GM21360 (cell line): ENCODE results near the gene BTBD19.

Experiments used
- ATAC-seq: cut with Tn5 transposase; IDR thresholded peaks from one replicate; pipeline ENCODE4 v1.9.1; 2021; ENCODE audit warnings: mild to moderate bottlenecking, moderate library complexity; ENCODE audit not compliant: unreplicated experiment

Gene BTBD19

DNA sequence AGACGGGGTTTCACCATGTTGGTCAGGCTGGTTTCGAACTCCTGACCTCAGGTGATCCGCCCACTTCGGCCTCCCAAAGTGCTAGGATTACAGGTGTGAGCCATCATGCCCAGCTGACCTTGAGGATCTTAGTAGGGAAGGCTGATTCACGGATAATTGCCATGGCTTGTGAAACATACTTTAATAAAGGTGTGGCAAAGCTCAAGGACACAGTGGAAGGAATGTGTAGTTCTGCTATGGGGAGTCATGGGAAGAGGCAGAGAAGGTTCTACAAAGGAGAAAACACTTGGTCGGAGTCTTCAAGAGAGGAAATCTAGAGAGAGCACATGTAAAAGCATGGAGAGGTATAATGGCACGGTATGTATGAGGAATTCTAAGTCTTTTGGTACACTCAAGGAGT, 47.4 kb downstream of the BTBD19 start:
- no peak for ATAC-seq

DNA sequence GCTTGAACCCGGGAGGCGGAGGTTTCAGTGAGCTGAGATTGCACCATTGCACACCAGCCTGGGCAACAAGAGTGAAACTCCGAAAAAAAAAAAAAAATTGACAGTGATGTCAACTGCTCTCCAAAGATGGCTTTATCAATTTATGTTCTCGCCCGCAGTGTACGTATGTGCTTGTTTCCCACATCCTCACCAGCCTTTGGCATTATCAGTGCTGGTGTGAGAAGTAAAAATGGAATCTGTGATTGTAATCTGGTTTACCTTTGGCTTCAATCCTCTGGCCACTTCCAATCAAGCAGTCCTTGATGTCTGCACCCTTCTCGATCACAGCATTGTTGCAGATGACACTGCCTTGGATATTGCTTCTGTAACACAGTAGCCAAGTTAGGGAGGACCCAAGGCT, 49.1 kb downstream of the BTBD19 start:
- ATAC-seq = no peak

DNA sequence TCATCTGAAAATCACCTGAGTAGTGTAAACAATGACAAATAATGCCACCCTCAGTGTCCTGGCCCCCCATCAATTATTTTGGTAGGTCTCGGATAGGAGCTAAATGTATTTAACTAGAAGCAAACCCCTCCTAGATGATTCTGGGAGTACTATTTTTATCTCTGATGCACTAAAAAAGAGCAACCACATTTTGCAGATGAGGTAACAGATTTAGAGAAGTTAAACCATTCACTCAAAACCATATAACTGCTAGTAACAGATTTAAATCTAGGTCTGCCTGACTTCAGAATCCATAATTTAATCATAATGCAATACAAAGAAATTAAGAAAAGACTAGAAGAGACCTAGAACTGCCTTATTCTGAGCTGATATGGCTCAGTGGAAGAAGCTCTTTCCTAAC, 52.0 kb downstream of the BTBD19 start:
- no peak for ATAC-seq

DNA sequence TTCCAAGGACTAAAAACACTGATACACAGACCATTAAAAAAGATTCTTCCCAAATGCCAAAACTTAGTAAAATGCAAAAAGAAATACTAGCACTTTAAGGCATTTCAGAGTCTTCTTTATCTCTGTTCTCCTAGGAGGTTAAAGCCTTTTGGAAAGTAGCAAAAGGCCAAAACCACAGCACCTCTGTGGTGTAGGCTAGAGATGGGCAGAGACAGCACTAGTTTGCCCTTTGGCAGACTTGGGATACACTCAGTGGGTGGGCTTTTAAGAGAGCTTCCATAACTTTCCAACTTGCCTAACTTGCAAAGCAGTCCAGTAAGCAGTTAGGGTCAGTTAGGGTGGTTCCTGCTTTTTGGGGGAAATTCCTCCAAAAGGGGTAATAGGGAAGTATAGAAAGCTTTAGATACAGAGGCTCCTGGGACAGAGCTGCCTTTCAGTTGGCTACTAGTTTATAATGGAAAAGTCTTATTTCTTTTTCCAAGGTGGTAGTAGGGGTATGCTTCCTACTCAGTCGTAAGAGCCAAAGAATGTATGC, 52.6 kb downstream of the BTBD19 start:
- ATAC-seq = no peak

DNA sequence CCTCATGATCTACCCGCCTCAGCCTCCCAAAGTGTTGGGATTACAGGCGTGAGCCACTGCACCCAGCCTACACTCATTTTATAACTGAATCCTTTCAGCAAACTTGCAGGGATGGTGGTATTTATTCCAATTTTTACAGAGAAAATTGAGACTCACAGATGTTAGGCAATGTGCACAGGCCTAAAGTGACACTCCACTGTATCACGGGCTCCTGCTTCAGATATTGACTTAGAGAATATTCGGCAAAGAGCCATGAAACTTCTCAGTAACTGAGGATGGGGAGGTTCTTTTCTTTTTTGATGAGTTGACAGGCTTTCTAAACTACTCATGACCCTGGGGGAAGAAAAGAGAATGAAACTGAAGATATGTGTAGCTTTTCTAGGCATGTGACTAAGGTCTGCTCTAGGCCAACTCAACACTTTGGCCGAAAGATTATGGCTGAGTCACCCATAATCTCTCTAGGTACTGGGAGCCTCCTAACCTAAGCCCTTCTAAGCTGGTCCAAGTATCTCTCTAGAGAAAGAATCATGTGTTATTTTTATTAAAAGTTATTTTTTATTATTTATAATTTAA, 54.6 kb downstream of the BTBD19 start:
- ATAC-seq = no peak
